HepG2 (cell line): Measurements from ENCODE around the gene SLC35B3. TPM values are rescaled to one million over a fixed set of nuclear protein-coding genes. Genes with fewer than 3 reads are reported as not detected.

ENCODE experiments used
- AGO2 ChIP-seq: fragments of 200-400 bp; formaldehyde crosslinking; optimal IDR thresholded peaks from 2 replicates; pipeline ENCODE3; 2017; ENCODE audit warnings: mild to moderate bottlenecking, low read depth, low read length, moderate library complexity
- ARNT ChIP-seq: fragments of 450-650 bp; IDR thresholded peaks from 2 replicates; pipeline ENCODE4 v1.6.1; 2017
- HNRNPUL1 ChIP-seq: fragments of 200-400 bp; formaldehyde crosslinking; IDR thresholded peaks from 2 replicates; pipeline ENCODE4 v1.6.1; 2017; ENCODE audit warnings: low read depth, mild to moderate bottlenecking, low read length, moderate library complexity
- LCORL ChIP-seq, 2 experiments: fragments of 450-650 bp in 1 of 2; sonication (generic) in 1 of 2; formaldehyde crosslinking in 1 of 2; IDR thresholded peaks; 2 replicates each; pipeline versions ENCODE4 v1.5.0 to v1.6.1; 2017 to 2020; ENCODE audit warnings: antibody characterized with exemption in 1 of 2, missing genetic modification reagents in 1 of 2
- MED1 ChIP-seq: sonication (generic); formaldehyde crosslinking; IDR thresholded peaks from 2 replicates; pipeline ENCODE4 v1.4.0; 2020; ENCODE audit warnings: missing genetic modification reagents
- NFKB2 ChIP-seq: sonication (generic); formaldehyde crosslinking; IDR thresholded peaks from 2 replicates; pipeline ENCODE4 v1.4.0; 2020; ENCODE audit warnings: missing genetic modification reagents, borderline replicate concordance
- NR2F2 ChIP-seq: IDR thresholded peaks from 2 replicates; pipeline ENCODE4 v1.6.1; 2012; ENCODE audit warnings: low read depth, inconsistent platforms, borderline replicate concordance
- POLR2AphosphoS2 ChIP-seq: IDR thresholded peaks from 2 replicates; pipeline ENCODE4 v1.6.1; 2011; ENCODE audit warnings: low read depth, low read length, improper control_type of control experiment
- POLR2G ChIP-seq: fragments of 200-400 bp; formaldehyde crosslinking; IDR thresholded peaks from 2 replicates; pipeline ENCODE4 v1.6.1; 2018; ENCODE audit warnings: mild to moderate bottlenecking, low read depth, low read length, moderate library complexity
- RAD21 ChIP-seq: fragments of 450-650 bp; formaldehyde crosslinking; IDR thresholded peaks from 2 replicates; pipeline ENCODE4 v1.5.0; 2020; ENCODE audit warnings: mild to moderate bottlenecking
- ZNF234 ChIP-seq: sonication (generic); formaldehyde crosslinking; conservative IDR thresholded peaks from 2 replicates; pipeline ENCODE4 v1.5.1; 2020; ENCODE audit warnings: mild to moderate bottlenecking, missing genetic modification reagents
- ZNF501 ChIP-seq: sonication (generic); formaldehyde crosslinking; IDR thresholded peaks from 2 replicates; pipeline ENCODE4 v1.5.1; 2020; ENCODE audit warnings: mild to moderate bottlenecking, moderate library complexity, missing genetic modification reagents
- ZNF615 ChIP-seq: sonication (generic); formaldehyde crosslinking; IDR thresholded peaks from 2 replicates; pipeline ENCODE4 v1.5.0; 2020; ENCODE audit warnings: mild to moderate bottlenecking, missing genetic modification reagents, borderline replicate concordance
- ZNF652 ChIP-seq: IDR thresholded peaks from 2 replicates; pipeline ENCODE4 v1.6.1; 2016; ENCODE audit warnings: low read depth, borderline replicate concordance
- ZNF678 ChIP-seq: sonication (generic); formaldehyde crosslinking; IDR thresholded peaks from 2 replicates; pipeline ENCODE4 v1.4.0; 2020; ENCODE audit warnings: mild to moderate bottlenecking, missing genetic modification reagents
- ZNF768 ChIP-seq: sonication (generic); formaldehyde crosslinking; IDR thresholded peaks from 2 replicates; pipeline ENCODE4 v1.4.0; 2020; ENCODE audit warnings: missing genetic modification reagents
- polyA plus RNA-seq, 8 experiments: library from polyadenylated mRNA; depleted of rRNA in 3 of 8; stranded (reverse) in 7 of 8; unstranded in 1 of 8; fragments of >200 nt; fragmentation: Illumina TruSeq in 4 of 8; extraction: Trizol in 4 of 8; gene quantifications; 2 replicates each; pipeline versions ENCODE4 v1.2.1 to v1.2.3, GENCODE V29; 2011 to 2016; ENCODE audit warnings: low read depth in 4 of 8, missing spikeins in 1 of 8, mixed read lengths in 1 of 8; ENCODE audit not compliant: insufficient read depth in 1 of 8
- total RNA-seq, 5 experiments: library from RNA; depleted of rRNA; stranded (reverse); fragments of >200 nt; fragmentation: Illumina TruSeq; extraction: Trizol; gene quantifications; 2 replicates each; pipeline ENCODE4 v1.2.3, GENCODE V29; 2016; ENCODE audit warnings: low read depth in 1 of 5
- TF ChIP-seq, protein P1 (sequence below): sonication (generic); formaldehyde crosslinking; IDR thresholded peaks from 2 replicates; pipeline ENCODE4 v1.5.0; 2020; ENCODE audit warnings: missing genetic modification reagents
- TF ChIP-seq, protein P2 (sequence below): sonication (generic); formaldehyde crosslinking; IDR thresholded peaks from 2 replicates; pipeline ENCODE4 v1.4.0; 2020; ENCODE audit warnings: mild to moderate bottlenecking, missing genetic modification reagents
- TF ChIP-seq, protein P3 (sequence below): IDR thresholded peaks from 2 replicates; pipeline ENCODE4 v1.4.0; 2020; ENCODE audit warnings: mild to moderate bottlenecking, missing genetic modification reagents
- TF ChIP-seq, protein P4 (sequence below): IDR thresholded peaks from 2 replicates; pipeline ENCODE4 v1.6.1; 2012; ENCODE audit warnings: inconsistent platforms
- TF ChIP-seq, protein P5 (sequence below): IDR thresholded peaks from 2 replicates; pipeline ENCODE4 v1.6.1; 2016
- TF ChIP-seq, protein P6 (sequence below): sonication (generic); formaldehyde crosslinking; IDR thresholded peaks from 2 replicates; pipeline ENCODE4 v1.4.0; 2020; ENCODE audit warnings: missing genetic modification reagents

SLC35B3 gene
- total and polyA plus RNA-seq, 2 of the 13 experiments (the other 11 are each of a cell fraction or from before 2014, with no cell fraction given), result 8.7 to 13.5 TPM

DNA sequence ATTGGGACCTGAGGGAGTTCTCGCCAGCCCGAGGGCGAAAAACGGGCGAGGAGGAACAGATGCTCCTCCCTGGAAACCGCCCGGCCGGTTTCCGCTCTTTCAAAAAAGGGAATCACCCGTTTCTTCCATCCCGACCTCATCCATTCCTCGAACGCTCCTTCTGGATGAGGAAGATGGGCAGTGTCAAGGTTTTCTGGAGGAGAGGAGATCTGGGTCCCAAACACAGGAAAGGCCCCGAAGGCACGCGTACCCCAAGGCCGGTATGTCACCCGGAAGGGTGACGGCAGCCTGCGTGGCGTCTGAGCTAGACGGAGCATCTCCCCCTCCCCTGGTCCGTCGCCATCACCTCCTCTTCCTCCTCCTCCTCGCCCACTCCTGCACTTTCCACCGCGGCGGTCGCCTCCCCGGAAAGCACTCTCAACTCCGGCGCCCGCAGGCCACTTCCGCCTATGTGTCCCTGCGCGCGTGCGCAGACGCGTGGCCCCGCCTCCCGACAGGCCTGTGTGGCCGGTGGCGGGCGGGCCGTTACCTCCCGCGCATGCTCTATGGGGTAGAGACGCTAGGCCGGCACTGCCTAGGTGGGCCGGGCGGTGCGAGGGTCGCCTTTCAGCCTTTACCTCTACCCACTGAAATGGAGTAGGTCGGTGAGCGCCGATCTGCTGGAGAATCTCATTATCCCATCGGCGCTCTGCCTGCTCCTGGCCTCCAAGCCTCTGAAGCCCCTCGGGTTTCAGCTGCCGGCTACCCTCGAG lies at the start of gene SLC35B3 (continued):
- 0 out of 2 replicates have a peak, but pooled peaks have one; percentile 7 for TF ChIP-seq ZNF652 (CRISPR knock-in tag)
- TF ChIP-seq ZNF768, result peak; percentile 65; the same call in 1 of the 2 replicates
- peak; percentile 67 for TF ChIP-seq MED1 (CRISPR knock-in tag)
- TF ChIP-seq AGO2, result peak; percentile 59
- TF ChIP-seq, protein P1, sequence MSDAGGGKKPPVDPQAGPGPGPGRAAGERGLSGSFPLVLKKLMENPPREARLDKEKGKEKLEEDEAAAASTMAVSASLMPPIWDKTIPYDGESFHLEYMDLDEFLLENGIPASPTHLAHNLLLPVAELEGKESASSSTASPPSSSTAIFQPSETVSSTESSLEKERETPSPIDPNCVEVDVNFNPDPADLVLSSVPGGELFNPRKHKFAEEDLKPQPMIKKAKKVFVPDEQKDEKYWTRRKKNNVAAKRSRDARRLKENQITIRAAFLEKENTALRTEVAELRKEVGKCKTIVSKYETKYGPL (CRISPR knock-in tag), result peak; percentile 74
- peak; percentile 20; the same call in 1 of the 2 replicates for TF ChIP-seq RAD21
- TF ChIP-seq NR2F2, result no peak; the same call in 1 of the 2 replicates
- TF ChIP-seq, protein P2, sequence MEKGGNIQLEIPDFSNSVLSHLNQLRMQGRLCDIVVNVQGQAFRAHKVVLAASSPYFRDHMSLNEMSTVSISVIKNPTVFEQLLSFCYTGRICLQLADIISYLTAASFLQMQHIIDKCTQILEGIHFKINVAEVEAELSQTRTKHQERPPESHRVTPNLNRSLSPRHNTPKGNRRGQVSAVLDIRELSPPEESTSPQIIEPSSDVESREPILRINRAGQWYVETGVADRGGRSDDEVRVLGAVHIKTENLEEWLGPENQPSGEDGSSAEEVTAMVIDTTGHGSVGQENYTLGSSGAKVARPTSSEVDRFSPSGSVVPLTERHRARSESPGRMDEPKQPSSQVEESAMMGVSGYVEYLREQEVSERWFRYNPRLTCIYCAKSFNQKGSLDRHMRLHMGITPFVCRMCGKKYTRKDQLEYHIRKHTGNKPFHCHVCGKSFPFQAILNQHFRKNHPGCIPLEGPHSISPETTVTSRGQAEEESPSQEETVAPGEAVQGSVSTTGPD (CRISPR knock-in tag), result 0 out of 2 replicates have a peak, but pooled peaks have one; percentile 57
- TF ChIP-seq, protein P3, sequence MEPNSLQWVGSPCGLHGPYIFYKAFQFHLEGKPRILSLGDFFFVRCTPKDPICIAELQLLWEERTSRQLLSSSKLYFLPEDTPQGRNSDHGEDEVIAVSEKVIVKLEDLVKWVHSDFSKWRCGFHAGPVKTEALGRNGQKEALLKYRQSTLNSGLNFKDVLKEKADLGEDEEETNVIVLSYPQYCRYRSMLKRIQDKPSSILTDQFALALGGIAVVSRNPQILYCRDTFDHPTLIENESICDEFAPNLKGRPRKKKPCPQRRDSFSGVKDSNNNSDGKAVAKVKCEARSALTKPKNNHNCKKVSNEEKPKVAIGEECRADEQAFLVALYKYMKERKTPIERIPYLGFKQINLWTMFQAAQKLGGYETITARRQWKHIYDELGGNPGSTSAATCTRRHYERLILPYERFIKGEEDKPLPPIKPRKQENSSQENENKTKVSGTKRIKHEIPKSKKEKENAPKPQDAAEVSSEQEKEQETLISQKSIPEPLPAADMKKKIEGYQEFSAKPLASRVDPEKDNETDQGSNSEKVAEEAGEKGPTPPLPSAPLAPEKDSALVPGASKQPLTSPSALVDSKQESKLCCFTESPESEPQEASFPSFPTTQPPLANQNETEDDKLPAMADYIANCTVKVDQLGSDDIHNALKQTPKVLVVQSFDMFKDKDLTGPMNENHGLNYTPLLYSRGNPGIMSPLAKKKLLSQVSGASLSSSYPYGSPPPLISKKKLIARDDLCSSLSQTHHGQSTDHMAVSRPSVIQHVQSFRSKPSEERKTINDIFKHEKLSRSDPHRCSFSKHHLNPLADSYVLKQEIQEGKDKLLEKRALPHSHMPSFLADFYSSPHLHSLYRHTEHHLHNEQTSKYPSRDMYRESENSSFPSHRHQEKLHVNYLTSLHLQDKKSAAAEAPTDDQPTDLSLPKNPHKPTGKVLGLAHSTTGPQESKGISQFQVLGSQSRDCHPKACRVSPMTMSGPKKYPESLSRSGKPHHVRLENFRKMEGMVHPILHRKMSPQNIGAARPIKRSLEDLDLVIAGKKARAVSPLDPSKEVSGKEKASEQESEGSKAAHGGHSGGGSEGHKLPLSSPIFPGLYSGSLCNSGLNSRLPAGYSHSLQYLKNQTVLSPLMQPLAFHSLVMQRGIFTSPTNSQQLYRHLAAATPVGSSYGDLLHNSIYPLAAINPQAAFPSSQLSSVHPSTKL (CRISPR knock-in tag), result peak; percentile 38
- peak; percentile 97 for TF ChIP-seq NFKB2 (CRISPR knock-in tag)
- no peak; the same call in 1 of the 2 replicates for TF ChIP-seq ZNF678
- peak; percentile 98 for TF ChIP-seq ZNF501
- TF ChIP-seq, protein P4, sequence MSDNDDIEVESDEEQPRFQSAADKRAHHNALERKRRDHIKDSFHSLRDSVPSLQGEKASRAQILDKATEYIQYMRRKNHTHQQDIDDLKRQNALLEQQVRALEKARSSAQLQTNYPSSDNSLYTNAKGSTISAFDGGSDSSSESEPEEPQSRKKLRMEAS, result peak; percentile 92
- TF ChIP-seq, protein P5, sequence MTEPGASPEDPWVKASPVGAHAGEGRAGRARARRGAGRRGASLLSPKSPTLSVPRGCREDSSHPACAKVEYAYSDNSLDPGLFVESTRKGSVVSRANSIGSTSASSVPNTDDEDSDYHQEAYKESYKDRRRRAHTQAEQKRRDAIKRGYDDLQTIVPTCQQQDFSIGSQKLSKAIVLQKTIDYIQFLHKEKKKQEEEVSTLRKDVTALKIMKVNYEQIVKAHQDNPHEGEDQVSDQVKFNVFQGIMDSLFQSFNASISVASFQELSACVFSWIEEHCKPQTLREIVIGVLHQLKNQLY (CRISPR knock-in tag), result no peak
- TF ChIP-seq ZNF234 (CRISPR knock-in tag), result no peak
- TF ChIP-seq POLR2AphosphoS2, result no peak
- TF ChIP-seq HNRNPUL1, result no peak
- no peak for TF ChIP-seq LCORL (IDR thresholded peaks at IDR 0.05)
- TF ChIP-seq LCORL (CRISPR knock-in tag; IDR thresholded peaks at IDR 0.05), result no peak; the same call in 1 of the 2 replicates
- no peak for TF ChIP-seq ARNT
- TF ChIP-seq ZNF615 (CRISPR knock-in tag), result peak; percentile 76; the same call in 1 of the 2 replicates
- TF ChIP-seq, protein P6, sequence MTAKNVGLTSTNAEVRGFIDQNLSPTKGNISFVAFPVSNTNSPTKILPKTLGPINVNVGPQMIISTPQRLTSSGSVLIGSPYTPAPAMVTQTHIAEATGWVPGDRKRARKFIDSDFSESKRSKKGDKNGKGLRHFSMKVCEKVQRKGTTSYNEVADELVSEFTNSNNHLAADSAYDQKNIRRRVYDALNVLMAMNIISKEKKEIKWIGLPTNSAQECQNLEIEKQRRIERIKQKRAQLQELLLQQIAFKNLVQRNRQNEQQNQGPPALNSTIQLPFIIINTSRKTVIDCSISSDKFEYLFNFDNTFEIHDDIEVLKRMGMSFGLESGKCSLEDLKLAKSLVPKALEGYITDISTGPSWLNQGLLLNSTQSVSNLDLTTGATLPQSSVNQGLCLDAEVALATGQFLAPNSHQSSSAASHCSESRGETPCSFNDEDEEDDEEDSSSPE, result peak; percentile 93
- peak; percentile 95 for TF ChIP-seq POLR2G
